Keratinocyte (primary cell): ENCODE data around the gene UPB1. TPM values are rescaled to one million over a fixed set of nuclear protein-coding genes. Genes with fewer than 3 reads are reported as not detected.

Experiments
- DNase-seq: peaks from one replicate; pipeline ENCODE4 v3.0.0-alpha.2; 2011; ENCODE audit warnings: low read depth, missing footprints, low spot score
- FAIRE-seq: peaks from 2 replicates; lab custom pipeline; 2011; peaks lifted over from hg19 to GRCh38; lab: Jason Lieb, UNC
- H2AFZ ChIP-seq: 2 replicates; pipeline ENCODE4 v1.6.0; 2012; ENCODE audit warnings: low read length, control low read depth, inconsistent platforms; ENCODE audit not compliant: control insufficient read depth
- H3K27ac ChIP-seq: 2 replicates; pipeline ENCODE4 v1.5.1; 2011; ENCODE audit warnings: low read length; ENCODE audit not compliant: control insufficient read depth, insufficient read depth
- H3K27me3 ChIP-seq: 3 replicates; pipeline ENCODE4 v1.6.0; 2011; ENCODE audit warnings: low read length; ENCODE audit not compliant: control insufficient read depth, insufficient read depth; ENCODE audit errors: extremely low read depth
- H3K36me3 ChIP-seq, 2 experiments: 2 replicates in 1 of 2; 3 replicates in 1 of 2; pipeline ENCODE4 v1.5.1; 2011; ENCODE audit warnings: low read length in 2 of 2, mild to moderate bottlenecking in 1 of 2; ENCODE audit not compliant: control insufficient read depth in 2 of 2, insufficient read depth in 2 of 2; ENCODE audit errors: extremely low read depth in 1 of 2
- H3K4me1 ChIP-seq: 3 replicates; pipeline ENCODE4 v1.5.1; 2011; ENCODE audit warnings: low read length; ENCODE audit not compliant: control insufficient read depth, insufficient read depth; ENCODE audit errors: extremely low read depth
- H3K4me2 ChIP-seq: 3 replicates; pipeline ENCODE4 v1.6.0; 2011; ENCODE audit warnings: low read depth, low read length; ENCODE audit not compliant: control insufficient read depth, insufficient read depth; ENCODE audit errors: extremely low read depth
- H3K4me3 ChIP-seq, 3 experiments: fragments of 200-600 bp in 1 of 3; sonication (generic) in 1 of 3; 2 replicates in 2 of 3; 3 replicates in 1 of 3; pipeline ENCODE4 v1.5.1; 2011 to 2016; ENCODE audit warnings: low read length in 3 of 3, mild to moderate bottlenecking in 3 of 3, control low read depth in 2 of 3, inconsistent platforms in 1 of 3, low read depth in 1 of 3, mixed read lengths in 1 of 3, mixed run types in 1 of 3, moderate library complexity in 1 of 3; ENCODE audit not compliant: control insufficient read depth in 2 of 3, insufficient read depth in 2 of 3; ENCODE audit errors: extremely low read depth in 1 of 3
- H3K79me2 ChIP-seq: 2 replicates; pipeline ENCODE4 v1.6.0; 2012; ENCODE audit warnings: low read length; ENCODE audit not compliant: control insufficient read depth, insufficient read depth
- H3K9ac ChIP-seq: 3 replicates; pipeline ENCODE4 v1.6.0; 2011; ENCODE audit warnings: low read length; ENCODE audit not compliant: control insufficient read depth, insufficient read depth; ENCODE audit errors: extremely low read depth
- H3K9me1 ChIP-seq: 3 replicates; pipeline ENCODE4 v1.6.0; 2011; ENCODE audit warnings: low read length; ENCODE audit not compliant: control insufficient read depth, insufficient read depth; ENCODE audit errors: extremely low read depth
- H3K9me3 ChIP-seq: 2 replicates; pipeline ENCODE4 v1.5.1; 2012; ENCODE audit warnings: low read depth, low read length; ENCODE audit not compliant: control insufficient read depth
- H4K20me1 ChIP-seq: 3 replicates; pipeline ENCODE4 v1.6.0; 2011; ENCODE audit warnings: low read length; ENCODE audit not compliant: control insufficient read depth, insufficient read depth; ENCODE audit errors: extremely low read depth
- EZH2 ChIP-seq: IDR thresholded peaks from one replicate; pipeline ENCODE4 v1.6.1; 2012; ENCODE audit warnings: inconsistent platforms, mild to moderate bottlenecking, low read length, moderate library complexity
- dilution Hi-C: fragments of 300-500 bp; cut with MboI; formaldehyde crosslinking; loops from one replicate; pipeline ENCODE4 v1.7.0; 2020; ENCODE audit warnings: low sequenced_read_pairs; ENCODE audit not compliant: extremely low pct_ligation_motif_present
- polyA plus RNA-seq, 5 experiments: library from polyadenylated mRNA; depleted of rRNA in 3 of 5; stranded (reverse) in 3 of 5; stranded (forward) in 1 of 5; unstranded in 1 of 5; fragments of >200 nt; gene quantifications; 1 replicate in 1 of 5; 2 replicates in 3 of 5; 3 replicates in 1 of 5; pipeline versions ENCODE4 v1.2.1 to v1.2.3, GENCODE V29; 2011 to 2012; ENCODE audit warnings: missing spikeins in 2 of 5, low read depth in 1 of 5, low replicate concordance in 1 of 5
- TF ChIP-seq, protein P1 (sequence below), 3 experiments: IDR thresholded peaks in 1 of 3; conservative IDR thresholded peaks in 1 of 3; optimal IDR thresholded peaks in 1 of 3; 2 replicates in 2 of 3; 3 replicates in 1 of 3; pipeline versions ENCODE3 to v1.5.1; 2011; ENCODE audit warnings: low read length in 3 of 3, mild to moderate bottlenecking in 3 of 3, moderate library complexity in 2 of 3, control low read depth in 1 of 3, inconsistent platforms in 1 of 3; ENCODE audit not compliant: insufficient read depth in 2 of 3; ENCODE audit errors: extremely low read depth in 1 of 3

The UPB1 gene
- polyA plus RNA-seq, 1 donor (not counting 4 experiments of a cell fraction or from before 2014, with no cell fraction given): not detected

DNA sequence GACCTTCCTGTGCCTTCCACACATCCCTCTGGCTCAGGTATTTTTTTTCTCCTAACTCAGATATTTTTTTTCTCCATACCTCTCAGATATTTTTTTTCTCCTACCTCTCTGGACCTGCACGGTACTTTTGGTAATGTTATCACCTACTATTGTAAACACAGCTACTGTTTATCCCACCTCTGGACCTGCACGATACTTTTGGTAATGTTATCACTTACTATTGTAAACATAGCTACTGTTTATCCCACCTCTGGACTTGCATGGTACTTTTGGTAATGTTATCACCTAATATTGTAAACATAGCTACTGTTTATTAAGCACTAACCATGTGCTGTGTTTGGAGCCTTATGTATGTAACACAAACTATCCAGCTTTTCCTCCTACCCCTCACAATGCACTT is 12.1 kb upstream of the UPB1 start:
- Histone ChIP-seq H3K27ac (peak overlapping the region; percentile 81), H3K4me2 (peak overlapping the region; percentile 87), H3K36me3 (no peaks in the 10 kb centered on the region), H3K4me3 (peak overlapping the region in 1 of 3 experiments; percentile 49), H2AFZ (peak overlapping the region; percentile 86), H3K27me3 (no peaks in the 10 kb centered on the region), H3K4me1 (peaks cover 61% of the 10 kb centered on the region), H3K79me2 (no peaks in the 10 kb centered on the region), H3K9me3 (no peaks in the 10 kb centered on the region), H3K9ac (no peak overlapping the region), H4K20me1 (no peaks in the 10 kb centered on the region), H3K9me1 (no peaks in the 10 kb centered on the region)
- dilution Hi-C loops: no loop called here
- TF ChIP-seq, protein P1, sequence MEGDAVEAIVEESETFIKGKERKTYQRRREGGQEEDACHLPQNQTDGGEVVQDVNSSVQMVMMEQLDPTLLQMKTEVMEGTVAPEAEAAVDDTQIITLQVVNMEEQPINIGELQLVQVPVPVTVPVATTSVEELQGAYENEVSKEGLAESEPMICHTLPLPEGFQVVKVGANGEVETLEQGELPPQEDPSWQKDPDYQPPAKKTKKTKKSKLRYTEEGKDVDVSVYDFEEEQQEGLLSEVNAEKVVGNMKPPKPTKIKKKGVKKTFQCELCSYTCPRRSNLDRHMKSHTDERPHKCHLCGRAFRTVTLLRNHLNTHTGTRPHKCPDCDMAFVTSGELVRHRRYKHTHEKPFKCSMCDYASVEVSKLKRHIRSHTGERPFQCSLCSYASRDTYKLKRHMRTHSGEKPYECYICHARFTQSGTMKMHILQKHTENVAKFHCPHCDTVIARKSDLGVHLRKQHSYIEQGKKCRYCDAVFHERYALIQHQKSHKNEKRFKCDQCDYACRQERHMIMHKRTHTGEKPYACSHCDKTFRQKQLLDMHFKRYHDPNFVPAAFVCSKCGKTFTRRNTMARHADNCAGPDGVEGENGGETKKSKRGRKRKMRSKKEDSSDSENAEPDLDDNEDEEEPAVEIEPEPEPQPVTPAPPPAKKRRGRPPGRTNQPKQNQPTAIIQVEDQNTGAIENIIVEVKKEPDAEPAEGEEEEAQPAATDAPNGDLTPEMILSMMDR (optimal IDR thresholded peaks at IDR 0.05 in 1 of 3, IDR thresholded peaks at IDR 0.05 in 1 of 3, conservative IDR thresholded peaks at IDR 0.05 in 1 of 3; ENCODE audit: extremely low read depth in 1 of 3, insufficient read depth in 2 of 3, low read length in 3 of 3): no peak
- no peak for TF ChIP-seq EZH2
- peak; percentile 41 for FAIRE-seq
- DNase-seq: no peak

- DNase-seq: no peak
- Histone ChIP-seq H4K20me1 (no peaks in the 10 kb centered on the region), H3K27me3 (no peaks in the 10 kb centered on the region), H3K9ac (no peak overlapping the region), H3K4me2 (no peak overlapping the region), H3K4me3 (no peak overlapping the region), H3K9me3 (no peaks in the 10 kb centered on the region), H2AFZ (peak overlapping the region; percentile 30), H3K27ac (no peak overlapping the region), H3K36me3 (no peaks in the 10 kb centered on the region), H3K79me2 (no peaks in the 10 kb centered on the region), H3K9me1 (no peaks in the 10 kb centered on the region), H3K4me1 (peaks cover 61% of the 10 kb centered on the region)
- dilution Hi-C loops: no loop called here
- FAIRE-seq: peak; percentile 29
- TF ChIP-seq EZH2: no peak
- TF ChIP-seq, protein P1 (optimal IDR thresholded peaks at IDR 0.05 in 1 of 3, IDR thresholded peaks at IDR 0.05 in 1 of 3, conservative IDR thresholded peaks at IDR 0.05 in 1 of 3; ENCODE audit: extremely low read depth in 1 of 3, insufficient read depth in 2 of 3, low read length in 3 of 3): no peak
Observed at GRCh38 chr22:24483976-24484545, 11.1 kb upstream of the UPB1 start.
